Transverse colon (tissue), 4 donors: ENCODE measurements around the gene RAPGEF5.

Experiments
- EP300 ChIP-seq: sonication (generic); formaldehyde crosslinking; IDR thresholded peaks from one replicate; pipeline ENCODE4 v1.6.1; 2017; ENCODE audit warnings: antibody characterized with exemption, low read depth
- POLR2A ChIP-seq: fragments of 450-650 bp; IDR thresholded peaks from one replicate; pipeline ENCODE4 v1.6.1; 2016; ENCODE audit warnings: antibody characterized with exemption, mild to moderate bottlenecking, moderate library complexity
- POLR2AphosphoS5 ChIP-seq, 3 donors: sonication (generic); formaldehyde crosslinking; IDR thresholded peaks; one replicate each; pipeline ENCODE4 v1.6.1; 2016; ENCODE audit warnings: antibody characterized with exemption in 3 of 3
- TF ChIP-seq, protein P1 (sequence below), 5 experiments: fragments of 200-600 bp in 3 of 5; fragments of 450-650 bp in 2 of 5; sonication (generic) in 3 of 5; IDR thresholded peaks; 1 replicate in 2 of 5; 2 replicates in 3 of 5; pipeline ENCODE4 v1.5.1; 2016 to 2017; ENCODE audit warnings: antibody characterized with exemption in 5 of 5, inconsistent platforms in 3 of 5, mild to moderate bottlenecking in 2 of 5, moderate library complexity in 1 of 5

GRCh38 chr7:22277375-22277774 lies 79.6 kb downstream of the RAPGEF5 start:
- TF ChIP-seq, protein P1, sequence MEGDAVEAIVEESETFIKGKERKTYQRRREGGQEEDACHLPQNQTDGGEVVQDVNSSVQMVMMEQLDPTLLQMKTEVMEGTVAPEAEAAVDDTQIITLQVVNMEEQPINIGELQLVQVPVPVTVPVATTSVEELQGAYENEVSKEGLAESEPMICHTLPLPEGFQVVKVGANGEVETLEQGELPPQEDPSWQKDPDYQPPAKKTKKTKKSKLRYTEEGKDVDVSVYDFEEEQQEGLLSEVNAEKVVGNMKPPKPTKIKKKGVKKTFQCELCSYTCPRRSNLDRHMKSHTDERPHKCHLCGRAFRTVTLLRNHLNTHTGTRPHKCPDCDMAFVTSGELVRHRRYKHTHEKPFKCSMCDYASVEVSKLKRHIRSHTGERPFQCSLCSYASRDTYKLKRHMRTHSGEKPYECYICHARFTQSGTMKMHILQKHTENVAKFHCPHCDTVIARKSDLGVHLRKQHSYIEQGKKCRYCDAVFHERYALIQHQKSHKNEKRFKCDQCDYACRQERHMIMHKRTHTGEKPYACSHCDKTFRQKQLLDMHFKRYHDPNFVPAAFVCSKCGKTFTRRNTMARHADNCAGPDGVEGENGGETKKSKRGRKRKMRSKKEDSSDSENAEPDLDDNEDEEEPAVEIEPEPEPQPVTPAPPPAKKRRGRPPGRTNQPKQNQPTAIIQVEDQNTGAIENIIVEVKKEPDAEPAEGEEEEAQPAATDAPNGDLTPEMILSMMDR (IDR thresholded peaks at IDR 0.05) = no peak
- TF ChIP-seq EP300 (no peak), POLR2A (no peak), POLR2AphosphoS5 (IDR thresholded peaks at IDR 0.05) (no peak)
